Thoracic aorta (tissue), 2 donors: ENCODE measurements around the gene CCDC197. TPM values are rescaled to one million over a fixed set of nuclear protein-coding genes. Genes with fewer than 3 reads are reported as not detected.
A peak's percentile ranks its signal among the peaks of the same experiment; 100 is the strongest.

Source experiments
- ATAC-seq: fragments of 150-250 bp; one replicate; pipeline ENCODE4 v1.8.0; 2017; ENCODE audit warnings: low read depth; ENCODE audit not compliant: insufficient number of reproducible peaks, low FRiP score
- DNase-seq: peaks from one replicate; pipeline ENCODE4 v3.0.0-alpha.2; 2020; ENCODE audit warnings: low spot score
- H3K27ac ChIP-seq, 2 donors: fragments of 200-600 bp; sonication (generic); 1 replicate in 1 of 2; 2 replicates in 1 of 2; pipeline ENCODE4 v1.5.1; 2016; ENCODE audit warnings: mild to moderate bottlenecking in 2 of 2, moderate library complexity in 2 of 2
- H3K27me3 ChIP-seq: fragments of 200-600 bp; sonication (generic); replicated peaks from 2 replicates; pipeline ENCODE4 v1.6.0; 2016; ENCODE audit warnings: mild to moderate bottlenecking; ENCODE audit not compliant: insufficient read depth
- H3K36me3 ChIP-seq: fragments of 200-600 bp; sonication (generic); one replicate; pipeline ENCODE4 v1.5.1; 2016
- H3K4me1 ChIP-seq, 2 donors: fragments of 200-600 bp; sonication (generic); 1 replicate in 1 of 2; 2 replicates in 1 of 2; pipeline versions ENCODE4 v1.5.1 to v1.6.0; 2016; ENCODE audit warnings: low read depth in 2 of 2, mild to moderate bottlenecking in 1 of 2; ENCODE audit not compliant: control insufficient read depth in 1 of 2
- H3K4me3 ChIP-seq: fragments of 200-600 bp; sonication (generic); 2 replicates; pipeline ENCODE4 v1.5.1; 2016; ENCODE audit warnings: mild to moderate bottlenecking
- H3K9me3 ChIP-seq: fragments of 200-600 bp; sonication (generic); 2 replicates; pipeline ENCODE4 v1.5.1; 2016
- total RNA-seq, 2 donors: library from RNA; depleted of rRNA; stranded (reverse); fragments of >200 nt; gene quantifications; one replicate each; pipeline versions ENCODE4 v1.1.0 to v1.2.3, GENCODE V29; 2016
- TF ChIP-seq, protein P1 (sequence below): fragments of 200-600 bp; sonication (generic); IDR thresholded peaks from one replicate; pipeline ENCODE4 v1.5.1; 2019; ENCODE audit warnings: antibody characterized with exemption

The CCDC197 gene
- total RNA-seq, 2 donors from 2014 or later = not detected

DNA sequence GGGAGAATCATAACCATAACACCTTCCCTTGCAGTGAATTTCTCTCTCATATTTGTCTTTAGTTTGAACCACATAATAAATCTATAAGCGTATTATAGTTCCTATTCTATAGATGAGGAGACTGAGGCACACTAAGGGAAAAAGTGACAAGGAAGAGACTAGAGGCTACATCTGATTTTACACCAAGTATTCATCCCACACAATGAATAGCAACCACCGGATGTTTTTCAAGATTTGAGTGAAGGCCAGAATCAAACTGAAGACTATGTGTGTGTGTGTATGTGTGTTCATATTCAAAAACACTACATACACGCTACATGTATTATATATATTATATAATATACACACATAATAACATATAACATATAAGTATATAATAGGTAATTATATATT, 25.5 kb upstream of the CCDC197 start:
- ATAC-seq (no peak), DNase-seq (no peak)
- Histone ChIP-seq H3K4me3 (no peak overlapping the region), H3K27ac (peak overlapping the region; percentile 90 to 92), H3K4me1 (peaks cover 41 to 94% of the 10 kb centered on the region in 2 donors), H3K27me3 (no peaks in the 10 kb centered on the region), H3K9me3 (no peaks in the 10 kb centered on the region), H3K36me3 (no peaks in the 10 kb centered on the region)
- TF ChIP-seq, protein P1, sequence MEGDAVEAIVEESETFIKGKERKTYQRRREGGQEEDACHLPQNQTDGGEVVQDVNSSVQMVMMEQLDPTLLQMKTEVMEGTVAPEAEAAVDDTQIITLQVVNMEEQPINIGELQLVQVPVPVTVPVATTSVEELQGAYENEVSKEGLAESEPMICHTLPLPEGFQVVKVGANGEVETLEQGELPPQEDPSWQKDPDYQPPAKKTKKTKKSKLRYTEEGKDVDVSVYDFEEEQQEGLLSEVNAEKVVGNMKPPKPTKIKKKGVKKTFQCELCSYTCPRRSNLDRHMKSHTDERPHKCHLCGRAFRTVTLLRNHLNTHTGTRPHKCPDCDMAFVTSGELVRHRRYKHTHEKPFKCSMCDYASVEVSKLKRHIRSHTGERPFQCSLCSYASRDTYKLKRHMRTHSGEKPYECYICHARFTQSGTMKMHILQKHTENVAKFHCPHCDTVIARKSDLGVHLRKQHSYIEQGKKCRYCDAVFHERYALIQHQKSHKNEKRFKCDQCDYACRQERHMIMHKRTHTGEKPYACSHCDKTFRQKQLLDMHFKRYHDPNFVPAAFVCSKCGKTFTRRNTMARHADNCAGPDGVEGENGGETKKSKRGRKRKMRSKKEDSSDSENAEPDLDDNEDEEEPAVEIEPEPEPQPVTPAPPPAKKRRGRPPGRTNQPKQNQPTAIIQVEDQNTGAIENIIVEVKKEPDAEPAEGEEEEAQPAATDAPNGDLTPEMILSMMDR = no peak

DNA sequence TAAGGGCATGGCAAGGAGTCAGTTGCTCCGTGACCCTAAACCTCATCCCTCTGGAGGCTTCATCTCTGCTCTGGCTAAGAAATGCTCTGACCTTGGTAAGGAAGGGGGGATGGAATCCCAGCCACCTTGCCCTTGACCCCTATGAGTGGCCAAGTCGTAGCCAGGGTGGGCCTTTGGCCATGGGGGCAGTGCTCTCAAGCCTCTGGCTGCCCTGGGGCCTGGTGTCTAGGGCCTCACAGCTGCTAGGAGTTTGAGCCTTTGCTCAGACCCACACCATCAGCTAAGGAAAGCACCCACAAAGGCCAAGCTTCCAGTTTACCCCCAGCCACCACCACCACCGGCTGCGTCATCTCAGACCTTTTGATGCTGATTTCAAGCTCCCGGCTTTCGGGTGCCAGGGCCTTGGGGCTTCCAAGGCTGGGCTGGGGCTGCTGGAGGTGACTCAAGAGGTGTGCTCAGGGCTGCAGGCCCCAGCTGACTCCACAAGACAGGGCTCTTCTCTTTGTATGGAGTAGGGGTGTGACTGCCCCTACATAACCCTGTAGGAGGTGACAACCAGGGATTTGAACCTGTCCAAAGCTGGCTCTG, 24.4 kb upstream of the CCDC197 start:
- Histone ChIP-seq H3K4me3 (peak overlapping the region; percentile 71), H3K9me3 (no peaks in the 10 kb centered on the region), H3K27ac (peak overlapping the region; percentile 78 to 90), H3K36me3 (no peaks in the 10 kb centered on the region), H3K4me1 (peaks cover 35 to 94% of the 10 kb centered on the region in 2 donors), H3K27me3 (no peaks in the 10 kb centered on the region)
- TF ChIP-seq, protein P1 = no peak
- no peak for ATAC-seq
- no peak for DNase-seq

DNA sequence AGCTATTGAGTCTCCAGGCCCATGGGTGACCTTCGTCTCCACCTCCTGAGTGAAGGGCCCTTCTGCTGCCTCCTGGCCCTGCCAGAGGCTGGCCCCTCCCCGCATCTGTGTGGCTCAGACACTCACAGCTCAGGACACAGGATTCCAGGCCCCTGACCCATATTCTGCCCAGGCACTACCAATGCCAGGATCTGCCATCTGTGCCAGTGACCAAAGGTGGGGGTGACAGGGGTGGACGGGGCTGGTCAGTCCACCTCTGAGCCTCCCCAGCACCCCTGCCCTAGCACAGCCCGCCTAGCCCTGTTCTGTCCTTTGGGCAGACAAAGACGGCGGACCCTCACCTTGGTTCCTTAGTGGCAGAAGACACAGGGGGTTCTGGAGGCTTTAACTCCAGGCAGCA, 23.5 kb upstream of the CCDC197 start:
- DNase-seq (no peak), ATAC-seq (no peak)
- no peaks in the 10 kb centered on the region for H3K9me3 ChIP-seq
- H3K27ac ChIP-seq = peak overlapping the region; percentile 78 to 90
- TF ChIP-seq, protein P1 = no peak
- no peaks in the 10 kb centered on the region for H3K27me3 ChIP-seq
- H3K4me1 ChIP-seq = peaks cover 30 to 94% of the 10 kb centered on the region in 2 donors
- H3K36me3 ChIP-seq = no peaks in the 10 kb centered on the region
- H3K4me3 ChIP-seq = peak overlapping the region; percentile 71

DNA sequence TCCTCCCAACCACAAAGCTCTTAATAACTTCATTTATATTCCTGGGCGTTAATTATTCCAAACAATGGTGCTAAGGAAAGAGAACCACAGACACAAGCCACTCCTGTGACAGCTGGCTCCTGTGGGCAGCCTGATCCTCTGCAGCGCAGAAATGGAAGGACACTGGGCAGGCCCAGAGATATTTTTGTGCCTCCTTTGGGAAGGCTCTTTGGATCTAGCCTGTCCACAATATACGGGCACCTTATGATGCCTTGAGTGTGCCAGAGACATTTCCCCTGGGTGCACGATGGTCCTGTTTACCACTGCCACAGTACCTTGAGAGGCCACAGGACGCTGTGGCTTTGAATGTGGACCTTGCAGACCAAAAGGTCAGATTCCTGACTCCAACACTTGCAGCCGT, 22.8 kb upstream of the CCDC197 start:
- Histone ChIP-seq H3K4me3 (peak overlapping the region; percentile 71), H3K4me1 (peaks cover 27 to 89% of the 10 kb centered on the region in 2 donors), H3K36me3 (no peaks in the 10 kb centered on the region), H3K27ac (peak overlapping the region; percentile 78 to 90), H3K9me3 (no peaks in the 10 kb centered on the region), H3K27me3 (no peaks in the 10 kb centered on the region)
- TF ChIP-seq, protein P1 = no peak
- ATAC-seq (no peak), DNase-seq (no peak)

DNA sequence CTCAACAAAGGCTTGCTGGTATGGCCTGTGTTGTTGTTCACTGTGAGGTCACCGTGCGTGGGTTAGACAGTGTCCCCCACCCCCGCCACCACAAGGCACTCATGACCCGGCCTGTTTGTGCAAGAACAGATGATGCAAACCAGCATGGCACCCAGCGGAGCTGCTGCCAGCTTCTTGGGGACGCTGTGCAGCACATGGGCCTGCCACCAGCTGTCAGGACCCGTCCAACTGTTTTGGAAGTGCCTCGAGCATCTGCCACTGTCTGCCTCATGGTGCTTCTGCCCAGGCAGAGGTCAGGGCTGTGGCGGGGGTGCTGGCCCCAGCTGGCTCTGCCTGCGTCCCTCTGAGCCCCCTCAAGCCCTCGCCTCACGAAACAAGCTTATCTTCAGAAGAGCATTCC, 22.3 kb upstream of the CCDC197 start:
- no peaks in the 10 kb centered on the region for H3K9me3 ChIP-seq
- H3K4me1 ChIP-seq = peaks cover 23 to 84% of the 10 kb centered on the region in 2 donors
- H3K27ac ChIP-seq = peak overlapping the region; percentile 78 to 90
- H3K27me3 ChIP-seq = no peaks in the 10 kb centered on the region
- TF ChIP-seq, protein P1 = no peak
- DNase-seq (no peak), ATAC-seq (no peak)
- H3K36me3 ChIP-seq = no peaks in the 10 kb centered on the region
- peak overlapping the region; percentile 71 for H3K4me3 ChIP-seq
